OCI-LY3 (cell line): ENCODE data around the gene MACROD2.
A peak's percentile ranks its signal among the peaks of the same experiment; 100 is the strongest.

ENCODE experiments used
- H2AFZ ChIP-seq: fragments of 200-600, 300-600 bp; shearing (Covaris generic); 2 replicates; pipeline ENCODE4 v1.6.0; 2014; ENCODE audit warnings: antibody characterized with exemption, low read depth, low read length
- H3K27ac ChIP-seq: fragments of 200-600, 300-600 bp; sonication (generic); 2 replicates; pipeline ENCODE4 v1.5.1; 2014; ENCODE audit warnings: mild to moderate bottlenecking, low read length, moderate library complexity, mixed read lengths
- H3K27me3 ChIP-seq: fragments of 200-600, 300-600 bp; sonication (generic); 2 replicates; pipeline ENCODE4 v1.6.1; 2014; ENCODE audit warnings: low read depth, low read length, mixed read lengths
- H3K36me3 ChIP-seq: fragments of 200-600, 300-600 bp; sonication (generic); replicated peaks from 2 replicates; pipeline ENCODE3; 2014; ENCODE audit warnings: low read depth, low read length, mixed read lengths
- H3K4me1 ChIP-seq: fragments of 300-600, 200-600 bp; sonication (generic); 2 replicates; pipeline ENCODE4 v1.6.1; 2014; ENCODE audit warnings: low read length, mixed read lengths
- H3K4me2 ChIP-seq: fragments of 200-600, 300-600 bp; sonication (generic); 2 replicates; pipeline ENCODE4 v1.6.1; 2014; ENCODE audit warnings: low read length, mixed read lengths
- H3K4me3 ChIP-seq: fragments of 300-600, 200-600 bp; sonication (generic); 2 replicates; pipeline ENCODE4 v1.5.1; 2014; ENCODE audit warnings: antibody characterized with exemption, mild to moderate bottlenecking, low read length, moderate library complexity
- H3K79me2 ChIP-seq: fragments of 300-600, 200-600 bp; shearing (Covaris generic); 2 replicates; pipeline ENCODE4 v1.6.1; 2014; ENCODE audit warnings: mild to moderate bottlenecking, low read length, mixed read lengths
- H3K9ac ChIP-seq: fragments of 300-600, 200-600 bp; shearing (Covaris generic); 2 replicates; pipeline ENCODE4 v1.6.0; 2014; ENCODE audit warnings: mild to moderate bottlenecking, low read length, moderate library complexity
- H3K9me3 ChIP-seq: fragments of 200-600, 300-600 bp; shearing (Covaris generic); 2 replicates; pipeline ENCODE4 v1.6.1; 2014; ENCODE audit warnings: low read length, mixed read lengths; ENCODE audit not compliant: insufficient read depth
- H4K20me1 ChIP-seq: fragments of 200-600, 300-600 bp; sonication (generic); 2 replicates; pipeline ENCODE4 v1.6.1; 2016; ENCODE audit warnings: low read length, mixed read lengths; ENCODE audit not compliant: insufficient read depth
- CTCF ChIP-seq: fragments of 200-600, 300-600 bp; sonication (generic); IDR thresholded peaks from 2 replicates; pipeline ENCODE4 v1.5.1; 2014; ENCODE audit warnings: antibody characterized with exemption, low read length, low read depth
- EZH2phosphoT487 ChIP-seq: fragments of 200-600 bp; shearing (Covaris generic); IDR thresholded peaks from 2 replicates; pipeline ENCODE4 v1.6.1; 2018; ENCODE audit warnings: antibody characterized with exemption, mixed run types, low read depth

The MACROD2 gene

GRCh38 chr20:15318682-15319081, 1323.4 kb downstream of the MACROD2 start:
- H3K9me3 ChIP-seq = no peaks in the 10 kb centered on the region
- TF ChIP-seq CTCF (no peak), EZH2phosphoT487 (no peak)
- H3K9ac ChIP-seq = peak overlapping the region; percentile 58

DNA sequence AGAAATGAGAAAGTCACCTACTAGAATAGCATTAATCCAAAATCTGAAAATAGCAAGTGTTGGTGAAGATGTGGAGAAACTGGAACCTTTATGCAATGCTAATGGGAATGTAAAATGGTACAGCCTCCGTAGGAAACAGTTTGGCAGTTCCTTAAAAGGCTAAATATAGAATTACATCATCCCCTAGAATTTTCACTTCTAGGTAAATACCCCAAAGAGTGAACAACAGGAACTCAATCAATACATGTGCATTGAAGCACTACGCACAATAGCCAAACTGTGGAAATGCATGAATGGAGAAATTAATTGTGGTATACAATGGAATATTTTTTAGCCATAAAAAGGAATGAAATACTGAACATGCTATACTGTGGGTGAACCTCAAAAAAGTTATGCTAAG, 1324.1 kb downstream of the MACROD2 start:
- Histone ChIP-seq H3K27me3 (no peaks in the 10 kb centered on the region), H3K4me3 (no peak overlapping the region; the same call in 1 of the 2 replicates), H3K79me2 (no peaks in the 10 kb centered on the region), H3K9me3 (no peaks in the 10 kb centered on the region), H2AFZ (no peak overlapping the region), H4K20me1 (no peaks in the 10 kb centered on the region), H3K4me2 (peak overlapping the region; percentile 75), H3K27ac (peak overlapping the region; percentile 98), H3K36me3 (peaks cover 17% of the 10 kb centered on the region), H3K9ac (no peak overlapping the region), H3K4me1 (peaks cover 54% of the 10 kb centered on the region)
- TF ChIP-seq EZH2phosphoT487 (no peak), CTCF (no peak)

More at GRCh38 chr20:15318682-15319081, 1323.4 kb downstream of the MACROD2 start:
- Histone ChIP-seq H3K79me2 (no peaks in the 10 kb centered on the region), H3K4me1 (peaks cover 54% of the 10 kb centered on the region), H3K4me2 (peak overlapping the region; percentile 75), H3K4me3 (peak overlapping the region; percentile 57), H2AFZ (no peak overlapping the region), H4K20me1 (no peaks in the 10 kb centered on the region), H3K27me3 (no peaks in the 10 kb centered on the region), H3K36me3 (peaks cover 17% of the 10 kb centered on the region), H3K27ac (peak overlapping the region; percentile 98)

DNA sequence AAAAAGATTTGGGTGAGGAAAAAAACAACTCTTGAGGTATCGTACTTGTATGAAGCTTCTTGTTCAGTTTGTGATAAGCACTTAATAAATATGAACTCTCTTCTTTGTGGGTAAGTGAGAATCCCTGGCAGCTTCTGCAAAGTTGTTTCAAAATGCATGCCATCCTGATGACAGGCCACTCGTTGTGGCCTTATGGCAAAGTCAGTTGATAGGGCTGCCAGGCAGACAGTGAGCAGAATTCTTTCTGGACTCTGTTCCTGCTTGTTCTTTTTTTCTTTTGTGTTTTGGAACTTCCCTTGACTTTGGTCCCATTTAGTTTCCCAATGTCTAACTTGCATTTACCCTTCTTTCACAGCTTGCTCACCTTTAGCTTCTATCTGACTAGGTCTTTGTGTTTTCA, 1325.6 kb downstream of the MACROD2 start:
- TF ChIP-seq EZH2phosphoT487 (no peak), CTCF (no peak)
- no peak overlapping the region for H2AFZ ChIP-seq
- no peaks in the 10 kb centered on the region for H3K79me2 ChIP-seq
- peaks cover 50% of the 10 kb centered on the region for H3K4me1 ChIP-seq
- peaks cover 7% of the 10 kb centered on the region for H3K36me3 ChIP-seq
- H3K4me3 ChIP-seq = no peak overlapping the region
- no peak overlapping the region for H3K4me2 ChIP-seq
- H3K9me3 ChIP-seq = no peaks in the 10 kb centered on the region
- H3K27ac ChIP-seq = no peak overlapping the region
- no peaks in the 10 kb centered on the region for H4K20me1 ChIP-seq
- H3K9ac ChIP-seq = no peak overlapping the region
- no peaks in the 10 kb centered on the region for H3K27me3 ChIP-seq

GRCh38 chr20:15327123-15327522, 1331.8 kb downstream of the MACROD2 start:
- Histone ChIP-seq H3K9ac (no peak overlapping the region), H3K27ac (no peak overlapping the region), H3K4me2 (no peak overlapping the region), H3K4me3 (no peak overlapping the region), H3K9me3 (no peaks in the 10 kb centered on the region), H3K27me3 (no peaks in the 10 kb centered on the region), H3K79me2 (no peaks in the 10 kb centered on the region), H3K4me1 (no peaks in the 10 kb centered on the region), H2AFZ (no peak overlapping the region), H3K36me3 (no peaks in the 10 kb centered on the region), H4K20me1 (no peaks in the 10 kb centered on the region)
- TF ChIP-seq CTCF (no peak), EZH2phosphoT487 (no peak)
